Measurements from ENCODE around the gene DNAH10.

The DNAH10 gene

DNA sequence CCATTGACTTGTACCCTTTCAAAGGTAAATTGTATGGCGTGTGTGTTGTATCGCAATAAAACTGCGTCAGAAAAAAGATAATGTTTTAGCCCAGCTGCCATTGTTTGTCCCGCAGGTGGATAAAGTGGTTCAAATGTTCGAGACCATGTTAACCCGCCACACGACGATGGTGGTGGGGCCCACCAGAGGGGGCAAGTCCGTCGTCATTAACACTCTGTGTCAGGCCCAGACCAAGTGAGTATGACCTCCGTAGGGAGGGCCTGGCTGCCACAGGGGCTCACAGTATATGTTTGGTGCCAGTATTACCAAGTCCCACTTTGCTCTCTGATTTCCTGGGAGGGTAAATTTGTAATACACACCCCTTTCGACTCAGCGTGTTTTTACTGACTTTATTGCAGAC, 96.9 kb downstream of the DNAH10 start:
- Histone ChIP-seq H3K4me1 (ENCODE audit: insufficient read depth, low read length, poor library complexity, severe bottlenecking) (no peaks in the 10 kb centered on the region), H3K79me2 (ENCODE audit: insufficient read depth, low read length) (no peaks in the 10 kb centered on the region), H4K20me1 (ENCODE audit: insufficient read depth, low read length, poor library complexity, severe bottlenecking) (no peaks in the 10 kb centered on the region), H3K9me3 (ENCODE audit: insufficient read depth, low read depth, low read length) (no peaks in the 10 kb centered on the region), H2AFZ (ENCODE audit: low read length) (no peak overlapping the region), H3K9ac (ENCODE audit: low read depth, low read length, poor library complexity, severe bottlenecking) (no peak overlapping the region), H3K27me3 (ENCODE audit: insufficient read depth, low read length, poor library complexity, severe bottlenecking) (no peaks in the 10 kb centered on the region), H3K4me2 (ENCODE audit: low read depth, low read length, poor library complexity, severe bottlenecking) (no peak overlapping the region), H3F3A (ENCODE audit: low read depth) (no peaks in the 10 kb centered on the region), H3K36me3 (ENCODE audit: insufficient read depth, low read length) (no peaks in the 10 kb centered on the region), H3K9me2 (replicated peaks; ENCODE audit: low read depth, low read length) (no peaks in the 10 kb centered on the region), H3K4me3 (ENCODE audit: low read length, poor library complexity, severe bottlenecking) (no peak overlapping the region)
- TF ChIP-seq, protein P1, sequence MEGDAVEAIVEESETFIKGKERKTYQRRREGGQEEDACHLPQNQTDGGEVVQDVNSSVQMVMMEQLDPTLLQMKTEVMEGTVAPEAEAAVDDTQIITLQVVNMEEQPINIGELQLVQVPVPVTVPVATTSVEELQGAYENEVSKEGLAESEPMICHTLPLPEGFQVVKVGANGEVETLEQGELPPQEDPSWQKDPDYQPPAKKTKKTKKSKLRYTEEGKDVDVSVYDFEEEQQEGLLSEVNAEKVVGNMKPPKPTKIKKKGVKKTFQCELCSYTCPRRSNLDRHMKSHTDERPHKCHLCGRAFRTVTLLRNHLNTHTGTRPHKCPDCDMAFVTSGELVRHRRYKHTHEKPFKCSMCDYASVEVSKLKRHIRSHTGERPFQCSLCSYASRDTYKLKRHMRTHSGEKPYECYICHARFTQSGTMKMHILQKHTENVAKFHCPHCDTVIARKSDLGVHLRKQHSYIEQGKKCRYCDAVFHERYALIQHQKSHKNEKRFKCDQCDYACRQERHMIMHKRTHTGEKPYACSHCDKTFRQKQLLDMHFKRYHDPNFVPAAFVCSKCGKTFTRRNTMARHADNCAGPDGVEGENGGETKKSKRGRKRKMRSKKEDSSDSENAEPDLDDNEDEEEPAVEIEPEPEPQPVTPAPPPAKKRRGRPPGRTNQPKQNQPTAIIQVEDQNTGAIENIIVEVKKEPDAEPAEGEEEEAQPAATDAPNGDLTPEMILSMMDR (conservative IDR thresholded peaks at IDR 0.05; ENCODE audit: low read length): no peak
- no peak for TF ChIP-seq EZH2phosphoT487 (IDR thresholded peaks at IDR 0.05; ENCODE audit: borderline replicate concordance)

DNA sequence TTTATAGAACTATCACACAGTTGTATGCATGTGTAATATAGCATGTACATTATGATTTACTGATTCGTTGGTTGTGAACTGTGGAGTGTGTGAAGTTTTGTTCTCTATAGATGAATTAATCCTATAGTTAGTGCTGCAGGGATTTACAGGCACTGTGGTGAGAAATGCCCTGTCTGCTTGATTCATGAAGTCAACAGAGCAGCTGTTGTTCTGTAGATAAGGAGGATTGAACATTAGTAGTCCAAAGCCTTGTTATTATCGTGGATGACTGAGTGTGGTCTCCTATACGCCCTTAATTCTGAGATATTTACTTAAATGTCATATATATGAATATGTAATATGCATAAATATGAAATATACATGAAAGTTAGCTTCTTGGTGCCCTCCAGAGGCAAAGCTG, 98.3 kb downstream of the DNAH10 start:
- TF ChIP-seq, protein P1 (conservative IDR thresholded peaks at IDR 0.05; ENCODE audit: low read length): no peak
- TF ChIP-seq EZH2phosphoT487 (IDR thresholded peaks at IDR 0.05; ENCODE audit: borderline replicate concordance): no peak
- no peaks in the 10 kb centered on the region for H3K4me1 ChIP-seq (ENCODE audit: insufficient read depth, low read length, poor library complexity, severe bottlenecking)
- no peaks in the 10 kb centered on the region for H3K9me3 ChIP-seq (ENCODE audit: insufficient read depth, low read depth, low read length)
- H3K36me3 ChIP-seq (ENCODE audit: insufficient read depth, low read length): no peaks in the 10 kb centered on the region
- H3K9me2 ChIP-seq (replicated peaks; ENCODE audit: low read depth, low read length): no peaks in the 10 kb centered on the region
- no peak overlapping the region for H3K4me3 ChIP-seq (ENCODE audit: low read length, poor library complexity, severe bottlenecking)
- no peak overlapping the region for H3K9ac ChIP-seq (ENCODE audit: low read depth, low read length, poor library complexity, severe bottlenecking)
- no peaks in the 10 kb centered on the region for H4K20me1 ChIP-seq (ENCODE audit: insufficient read depth, low read length, poor library complexity, severe bottlenecking)
- no peaks in the 10 kb centered on the region for H3K27me3 ChIP-seq (ENCODE audit: insufficient read depth, low read length, poor library complexity, severe bottlenecking)
- no peaks in the 10 kb centered on the region for H3F3A ChIP-seq (ENCODE audit: low read depth)
- H3K79me2 ChIP-seq (ENCODE audit: insufficient read depth, low read length): no peaks in the 10 kb centered on the region
- H3K4me2 ChIP-seq (ENCODE audit: low read depth, low read length, poor library complexity, severe bottlenecking): no peak overlapping the region
- H2AFZ ChIP-seq (ENCODE audit: low read length): no peak overlapping the region

DNA sequence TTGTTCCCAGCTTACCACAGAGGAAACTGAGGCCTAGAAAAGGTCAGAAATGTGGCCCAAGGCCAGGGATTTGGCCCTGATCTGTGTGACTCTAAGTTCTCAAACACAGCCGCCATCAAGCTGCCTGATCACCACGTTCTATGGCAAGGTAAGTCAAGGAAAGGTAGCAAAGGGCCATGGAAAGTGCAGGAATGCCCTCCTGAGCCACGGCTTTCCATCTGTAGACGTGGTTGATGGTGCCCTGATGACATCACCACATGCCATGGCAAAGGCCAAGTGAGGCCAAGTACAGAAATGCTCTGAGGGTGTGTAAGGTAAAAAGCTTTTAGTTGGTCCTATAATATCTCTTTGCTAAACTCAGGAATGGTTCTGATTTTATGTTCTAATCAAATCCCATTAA, 99.3 kb downstream of the DNAH10 start:
- no peak overlapping the region for H3K4me2 ChIP-seq (ENCODE audit: low read depth, low read length, poor library complexity, severe bottlenecking)
- no peaks in the 10 kb centered on the region for H3K4me1 ChIP-seq (ENCODE audit: insufficient read depth, low read length, poor library complexity, severe bottlenecking)
- TF ChIP-seq, protein P1 (conservative IDR thresholded peaks at IDR 0.05; ENCODE audit: low read length): no peak
- no peak for TF ChIP-seq EZH2phosphoT487 (IDR thresholded peaks at IDR 0.05; ENCODE audit: borderline replicate concordance)
- no peaks in the 10 kb centered on the region for H3K27me3 ChIP-seq (ENCODE audit: insufficient read depth, low read length, poor library complexity, severe bottlenecking)
- no peaks in the 10 kb centered on the region for H4K20me1 ChIP-seq (ENCODE audit: insufficient read depth, low read length, poor library complexity, severe bottlenecking)
- no peaks in the 10 kb centered on the region for H3K9me3 ChIP-seq (ENCODE audit: insufficient read depth, low read depth, low read length)
- H2AFZ ChIP-seq (ENCODE audit: low read length): no peak overlapping the region
- no peak overlapping the region for H3K9ac ChIP-seq (ENCODE audit: low read depth, low read length, poor library complexity, severe bottlenecking)
- H3K4me3 ChIP-seq (ENCODE audit: low read length, poor library complexity, severe bottlenecking): no peak overlapping the region
- no peaks in the 10 kb centered on the region for H3K79me2 ChIP-seq (ENCODE audit: insufficient read depth, low read length)
- H3K9me2 ChIP-seq (replicated peaks; ENCODE audit: low read depth, low read length): no peaks in the 10 kb centered on the region
- H3F3A ChIP-seq (ENCODE audit: low read depth): no peaks in the 10 kb centered on the region
- no peaks in the 10 kb centered on the region for H3K36me3 ChIP-seq (ENCODE audit: insufficient read depth, low read length)

Measured in Loucy (cell line).